Measurements from ENCODE around the gene TES. TPM values are rescaled to one million over a fixed set of nuclear protein-coding genes. Genes with fewer than 3 reads are reported as not detected.

The TES gene
- total RNA-seq, 1 donor from 2014 or later, result 15.9 TPM

Other genes with a start within 250 kb of the TES start
- gene TFEC, start 179.8 kb upstream of the TES start, total RNA-seq, result 0.82 TPM

Measured in frontal cortex (tissue), 1 donor.